Caco-2 (cell line): ENCODE measurements around the gene KCNG4. TPM values are rescaled to one million over a fixed set of nuclear protein-coding genes. Genes with fewer than 3 reads are reported as not detected.

ENCODE experiments used
- BruUV-seq: library from RNA; stranded (reverse); fragments of 400-500 nt; replicated peaks from 2 replicates; lab custom pipeline; 2021; lab: Mats Ljungman, UMichigan
- CTCF ChIA-PET: fragments of 300-600 bp; sonication (Branson Sonifier 250); formaldehyde crosslinking; loops from one replicate; lab custom pipeline; 2022; ENCODE audit warnings: antibody characterized with exemption; lab: Charles Lee
- POLR2A ChIA-PET: fragments of 300-600 bp; sonication (Branson Sonifier 250); formaldehyde crosslinking; loops from one replicate; lab custom pipeline; 2022; ENCODE audit warnings: antibody characterized with exemption; lab: Charles Lee
- DNase-seq, 2 experiments: peaks; one replicate each; pipeline versions ENCODE4 v3.0.0 to v3.0.0-alpha.2; 2020 to 2022
- H3K27me3 ChIP-seq: replicated peaks from 2 replicates; pipeline ENCODE4 v1.6.0; 2011; ENCODE audit warnings: low read length; ENCODE audit not compliant: control insufficient read depth, insufficient read depth
- H3K36me3 ChIP-seq: 2 replicates; pipeline ENCODE4 v1.5.1; 2011; ENCODE audit warnings: low read length; ENCODE audit not compliant: control insufficient read depth, insufficient read depth
- H3K4me1 ChIP-seq: fragments of 250-450 bp; sonication (Bioruptor Pico); 2 replicates; pipeline ENCODE4 v1.5.1; 2020; ENCODE audit warnings: mild to moderate bottlenecking
- H3K4me3 ChIP-seq: 2 replicates; pipeline ENCODE4 v1.5.1; 2011; ENCODE audit warnings: low read depth, mild to moderate bottlenecking, control low read depth, low read length
- H3K9me3 ChIP-seq: fragments of 250-450 bp; sonication (Bioruptor Pico); 2 replicates; pipeline ENCODE4 v1.5.1; 2020; ENCODE audit warnings: mild to moderate bottlenecking, moderate library complexity
- H3K27ac Mint-ChIP-seq: one replicate; pipeline ENCODE4 v1.8.0; 2022; ENCODE audit warnings: mixed read lengths; ENCODE audit not compliant: unreplicated experiment
- H3K27me3 Mint-ChIP-seq: one replicate; pipeline ENCODE4 v1.8.0; 2022; ENCODE audit warnings: mixed read lengths; ENCODE audit not compliant: insufficient read depth, unreplicated experiment
- H3K36me3 Mint-ChIP-seq: one replicate; pipeline ENCODE4 v1.8.0; 2022; ENCODE audit warnings: mild to moderate bottlenecking, mixed read lengths; ENCODE audit not compliant: insufficient read depth, unreplicated experiment
- H3K4me1 Mint-ChIP-seq: one replicate; pipeline ENCODE4 v1.8.0; 2022; ENCODE audit warnings: low read depth, mixed read lengths; ENCODE audit not compliant: unreplicated experiment
- H3K4me3 Mint-ChIP-seq: one replicate; pipeline ENCODE4 v1.8.0; 2022; ENCODE audit warnings: mild to moderate bottlenecking, moderate library complexity, mixed read lengths; ENCODE audit not compliant: unreplicated experiment
- H3K9me3 Mint-ChIP-seq: one replicate; pipeline ENCODE4 v1.8.0; 2022; ENCODE audit warnings: mixed read lengths; ENCODE audit not compliant: unreplicated experiment
- CTCF ChIP-seq, 2 experiments: fragments of 200-600 bp in 1 of 2; IDR thresholded peaks; 1 replicate in 1 of 2; 2 replicates in 1 of 2; pipeline versions ENCODE4 v1.5.1 to v1.8.0; 2011 to 2022; ENCODE audit warnings: antibody characterized with exemption in 1 of 2, control low read depth in 1 of 2, inconsistent platforms in 1 of 2, low read depth in 1 of 2, low read length in 1 of 2, mild to moderate bottlenecking in 1 of 2, moderate library complexity in 1 of 2; ENCODE audit not compliant: insufficient read depth in 1 of 2, severe bottlenecking in 1 of 2, unreplicated experiment in 1 of 2
- intact Hi-C: fragments of 100-400 bp; cut with micrococcal nuclease; formaldehyde crosslinking; loops from one replicate; pipeline ENCODE4 v1.10.0; 2022; ENCODE audit not compliant: unreplicated experiment
- total RNA-seq: library from RNA; stranded (reverse); gene quantifications from 2 replicates; pipeline ENCODE4 v1.2.3, GENCODE V29; 2022

Gene KCNG4
- total RNA-seq, 1 experiment from 2014 or later: not detected

- H3K4me3 ChIP-seq: no peak overlapping the region
- no peak overlapping the region for H3K4me3 Mint-ChIP-seq
- H3K27ac Mint-ChIP-seq: no peak overlapping the region
- POLR2A ChIA-PET: no interaction called here
- intact Hi-C loops: no loop called here
- no peaks in the 10 kb centered on the region for H3K4me1 ChIP-seq
- CTCF ChIA-PET: no interaction called here
- no peaks in the 10 kb centered on the region for H3K36me3 Mint-ChIP-seq
- no peak for TF ChIP-seq CTCF (IDR thresholded peaks at IDR 0.05; ENCODE audit: insufficient read depth in 1 of 2, low read depth in 1 of 2, low read length in 1 of 2, severe bottlenecking in 1 of 2, unreplicated experiment in 1 of 2)
- DNase-seq: no peak
- BruUV-seq: no TSS peak
- peaks cover 30% of the 10 kb centered on the region for H3K9me3 Mint-ChIP-seq
- H3K4me1 Mint-ChIP-seq: no peaks in the 10 kb centered on the region
- no peaks in the 10 kb centered on the region for H3K36me3 ChIP-seq
- H3K27me3 ChIP-seq: no peaks in the 10 kb centered on the region
- H3K9me3 ChIP-seq: peaks cover 25% of the 10 kb centered on the region
- peaks cover 22% of the 10 kb centered on the region for H3K27me3 Mint-ChIP-seq
Observed at GRCh38 chr16:84259691-84260090, 19.9 kb upstream of the KCNG4 start.

- Histone ChIP-seq H3K4me1 (no peaks in the 10 kb centered on the region), H3K36me3 (no peaks in the 10 kb centered on the region), H3K4me3 (no peak overlapping the region), H3K9me3 (peaks cover 25% of the 10 kb centered on the region), H3K27me3 (no peaks in the 10 kb centered on the region)
- BruUV-seq: no TSS peak
- Mint-ChIP-seq H3K4me3 (no peak overlapping the region), H3K9me3 (peaks cover 30% of the 10 kb centered on the region), H3K4me1 (no peaks in the 10 kb centered on the region), H3K36me3 (no peaks in the 10 kb centered on the region), H3K27me3 (peaks cover 21% of the 10 kb centered on the region), H3K27ac (no peak overlapping the region)
- ChIA-PET POLR2A (no interaction called here), CTCF (no interaction called here)
- no peak for DNase-seq
- intact Hi-C loops: no loop called here
- TF ChIP-seq CTCF (IDR thresholded peaks at IDR 0.05; ENCODE audit: insufficient read depth in 1 of 2, low read depth in 1 of 2, low read length in 1 of 2, severe bottlenecking in 1 of 2, unreplicated experiment in 1 of 2): no peak
Observed at GRCh38 chr16:84258266-84258665, 18.5 kb upstream of the KCNG4 start.

- POLR2A ChIA-PET: no interaction called here
Observed at GRCh38 chr16:84255050-84255810, 15.4 kb upstream of the KCNG4 start.

More at GRCh38 chr16:84255050-84255810, 15.4 kb upstream of the KCNG4 start:
- TF ChIP-seq CTCF (IDR thresholded peaks at IDR 0.05; ENCODE audit: insufficient read depth in 1 of 2, low read depth in 1 of 2, low read length in 1 of 2, severe bottlenecking in 1 of 2, unreplicated experiment in 1 of 2): no peak
- intact Hi-C loops: no loop called here
- Histone ChIP-seq H3K4me3 (no peak overlapping the region), H3K9me3 (peaks cover 25% of the 10 kb centered on the region), H3K4me1 (no peaks in the 10 kb centered on the region), H3K36me3 (no peaks in the 10 kb centered on the region), H3K27me3 (no peaks in the 10 kb centered on the region)
- peaks cover 30% of the 10 kb centered on the region for H3K9me3 Mint-ChIP-seq
- H3K4me1 Mint-ChIP-seq: no peaks in the 10 kb centered on the region
- no peaks in the 10 kb centered on the region for H3K36me3 Mint-ChIP-seq
- no peak for DNase-seq
- H3K4me3 Mint-ChIP-seq: no peak overlapping the region
- no peak overlapping the region for H3K27ac Mint-ChIP-seq
- BruUV-seq: no TSS peak
- H3K27me3 Mint-ChIP-seq: peaks cover 25% of the 10 kb centered on the region
- CTCF ChIA-PET: no interaction called here
